HFF-Myc (cell line): ENCODE measurements around the gene PLEKHM3.

Experiments
- DNase-seq: peaks from one replicate; pipeline ENCODE4 v3.0.0-alpha.2; 2011; ENCODE audit warnings: low read depth; ENCODE audit errors: extremely low read depth
- H3K4me3 ChIP-seq: replicated peaks from 2 replicates; pipeline ENCODE4 v1.5.1; 2011; ENCODE audit warnings: low read depth, mild to moderate bottlenecking, control low read depth, low read length
- TF ChIP-seq, protein P1 (sequence below): IDR thresholded peaks from 2 replicates; pipeline ENCODE4 v1.5.1; 2012; ENCODE audit warnings: mild to moderate bottlenecking, low read depth, low read length, control low read depth; ENCODE audit errors: missing control alignments

PLEKHM3 gene

DNA sequence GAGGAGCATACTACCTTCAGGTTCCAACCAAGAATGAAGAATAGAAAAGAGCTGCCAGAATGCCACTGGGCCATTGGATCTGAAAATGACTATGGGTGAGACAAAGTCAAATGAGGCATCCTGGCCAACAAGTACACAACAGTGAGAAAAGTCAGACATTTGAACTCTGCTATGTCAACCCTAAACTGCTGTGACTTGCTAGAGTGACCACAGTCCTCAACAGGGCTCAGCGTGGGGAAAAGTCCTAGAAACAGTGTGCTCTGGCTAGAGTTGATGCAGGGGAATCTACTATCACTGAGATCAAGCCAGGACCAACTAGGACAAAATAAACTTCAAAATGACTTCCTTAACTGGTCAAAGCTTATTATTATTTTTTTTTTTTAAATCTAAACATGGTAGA lies 157.4 kb downstream of the PLEKHM3 start:
- TF ChIP-seq, protein P1, sequence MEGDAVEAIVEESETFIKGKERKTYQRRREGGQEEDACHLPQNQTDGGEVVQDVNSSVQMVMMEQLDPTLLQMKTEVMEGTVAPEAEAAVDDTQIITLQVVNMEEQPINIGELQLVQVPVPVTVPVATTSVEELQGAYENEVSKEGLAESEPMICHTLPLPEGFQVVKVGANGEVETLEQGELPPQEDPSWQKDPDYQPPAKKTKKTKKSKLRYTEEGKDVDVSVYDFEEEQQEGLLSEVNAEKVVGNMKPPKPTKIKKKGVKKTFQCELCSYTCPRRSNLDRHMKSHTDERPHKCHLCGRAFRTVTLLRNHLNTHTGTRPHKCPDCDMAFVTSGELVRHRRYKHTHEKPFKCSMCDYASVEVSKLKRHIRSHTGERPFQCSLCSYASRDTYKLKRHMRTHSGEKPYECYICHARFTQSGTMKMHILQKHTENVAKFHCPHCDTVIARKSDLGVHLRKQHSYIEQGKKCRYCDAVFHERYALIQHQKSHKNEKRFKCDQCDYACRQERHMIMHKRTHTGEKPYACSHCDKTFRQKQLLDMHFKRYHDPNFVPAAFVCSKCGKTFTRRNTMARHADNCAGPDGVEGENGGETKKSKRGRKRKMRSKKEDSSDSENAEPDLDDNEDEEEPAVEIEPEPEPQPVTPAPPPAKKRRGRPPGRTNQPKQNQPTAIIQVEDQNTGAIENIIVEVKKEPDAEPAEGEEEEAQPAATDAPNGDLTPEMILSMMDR, result no peak
- DNase-seq, result no peak
- no peak overlapping the region for H3K4me3 ChIP-seq

DNA sequence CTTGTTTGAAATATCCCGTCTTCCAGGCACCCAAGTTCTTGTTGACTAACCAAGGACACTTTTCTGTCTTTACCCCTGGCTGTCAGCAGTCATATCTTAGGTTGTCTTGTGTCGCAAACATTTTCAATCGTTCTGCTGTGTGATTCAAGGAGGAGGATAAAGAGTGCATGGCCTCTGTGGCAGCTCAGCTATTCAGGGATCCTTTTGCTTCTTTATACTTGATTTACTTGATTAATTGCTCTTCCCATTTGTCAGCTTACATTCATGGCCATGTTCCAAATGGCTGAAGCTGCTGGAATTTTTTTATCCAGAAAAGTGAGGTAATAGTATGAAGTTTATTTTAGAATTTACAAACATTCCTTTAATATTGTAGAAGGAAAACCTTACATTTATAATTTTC lies 158.3 kb downstream of the PLEKHM3 start:
- H3K4me3 ChIP-seq, result no peak overlapping the region
- DNase-seq, result no peak
- TF ChIP-seq, protein P1, result no peak

DNA sequence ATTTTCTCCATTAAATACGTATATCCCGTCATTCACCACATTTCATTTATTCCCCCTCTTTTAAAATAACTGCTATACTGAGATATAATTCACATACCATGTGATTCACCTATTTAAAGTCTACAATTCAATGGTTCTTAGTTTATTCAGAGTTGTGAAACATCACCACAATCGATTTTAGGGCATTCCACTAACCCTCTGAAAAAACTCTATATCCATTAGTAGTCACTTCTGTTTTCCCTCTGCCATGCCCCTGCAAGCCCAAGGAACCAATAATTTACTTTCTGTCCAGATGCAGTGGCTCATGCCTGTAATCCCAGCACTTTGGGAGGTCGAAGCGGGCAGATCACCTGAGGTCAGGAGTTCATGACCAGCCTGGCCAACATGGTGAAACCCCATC lies 160.1 kb downstream of the PLEKHM3 start:
- H3K4me3 ChIP-seq, result no peak overlapping the region
- TF ChIP-seq, protein P1, result no peak
- no peak for DNase-seq

DNA sequence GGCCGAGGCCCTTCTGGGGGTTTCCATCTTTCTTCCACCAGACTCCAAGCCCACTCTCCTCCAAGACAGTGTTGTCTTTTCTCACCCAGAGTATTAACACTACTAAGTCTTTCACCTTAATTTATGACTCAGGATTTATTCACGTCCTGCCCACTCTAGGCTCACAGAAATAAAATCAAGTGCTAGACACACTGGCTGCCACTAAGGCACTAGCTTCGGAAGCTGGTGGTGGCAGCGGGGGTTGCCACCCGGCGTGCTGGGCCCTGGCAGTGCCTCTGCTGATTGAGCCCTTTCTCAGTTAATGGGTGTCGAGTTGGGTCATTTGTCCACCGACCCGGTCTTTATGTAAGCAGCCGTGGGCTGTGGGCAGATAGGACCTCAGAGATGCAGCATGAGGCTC lies 162.0 kb downstream of the PLEKHM3 start:
- TF ChIP-seq, protein P1, result no peak
- no peak overlapping the region for H3K4me3 ChIP-seq
- DNase-seq, result no peak

DNA sequence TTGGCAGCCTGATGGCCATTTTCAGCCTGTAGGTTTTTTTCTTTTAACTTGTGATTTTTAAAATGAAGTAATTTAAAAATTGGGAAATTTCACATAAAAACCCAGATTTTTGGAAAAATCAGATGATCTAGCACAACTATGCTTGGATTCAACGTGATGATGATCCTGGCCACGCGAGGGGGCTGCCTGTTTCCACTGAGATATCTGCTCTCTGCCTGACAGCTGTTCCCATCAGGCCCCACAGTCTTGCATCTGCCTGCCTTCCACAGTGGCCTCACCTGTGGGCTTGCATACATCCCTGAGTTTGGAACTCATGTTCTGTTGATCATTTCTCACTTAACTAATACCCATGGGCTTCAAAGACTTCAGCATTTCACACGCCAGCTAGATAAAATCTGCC lies 163.5 kb downstream of the PLEKHM3 start:
- TF ChIP-seq, protein P1, result no peak
- DNase-seq, result no peak
- H3K4me3 ChIP-seq, result no peak overlapping the region

DNA sequence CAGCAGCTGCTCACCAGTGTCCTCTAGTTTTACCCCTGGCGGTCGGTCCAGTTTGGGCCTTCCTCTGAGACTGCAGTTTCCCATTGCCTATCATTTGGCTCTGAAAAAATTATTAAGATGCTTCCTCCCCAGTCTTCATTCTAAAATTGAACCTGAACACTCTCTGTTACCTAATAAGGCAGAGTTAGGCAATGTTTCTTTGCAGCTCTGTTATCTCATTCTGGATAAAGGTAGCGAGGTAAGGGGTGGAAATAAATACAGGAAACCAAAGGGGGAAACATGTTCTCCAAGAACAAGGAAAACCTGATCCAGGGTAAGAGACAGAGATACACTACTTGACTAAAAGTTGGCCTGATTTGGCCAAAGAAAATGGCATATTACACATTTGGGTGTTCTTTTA lies 164.6 kb downstream of the PLEKHM3 start:
- no peak overlapping the region for H3K4me3 ChIP-seq
- TF ChIP-seq, protein P1, result no peak
- no peak for DNase-seq

DNA sequence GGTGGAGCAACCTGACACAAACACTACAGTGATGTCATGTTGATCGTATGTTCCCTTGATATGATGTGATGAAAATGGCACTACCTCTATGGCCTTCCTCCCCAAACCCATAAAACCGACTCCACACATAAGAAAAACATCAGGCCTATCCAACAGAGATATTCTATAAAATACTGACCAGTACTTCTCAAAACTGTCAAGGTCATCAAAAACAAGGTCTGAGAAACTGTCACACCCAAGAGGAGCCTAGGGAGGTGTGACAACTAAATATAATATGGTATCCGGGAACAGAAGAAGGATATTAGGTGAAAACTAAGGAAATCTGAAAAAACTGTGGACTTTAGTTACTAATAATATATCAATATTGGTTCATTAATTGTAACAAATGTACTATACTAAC lies 169.7 kb downstream of the PLEKHM3 start:
- H3K4me3 ChIP-seq, result no peak overlapping the region
- DNase-seq, result no peak
- TF ChIP-seq, protein P1, result no peak
